ENCODE results near the gene OTOP1.
"Not testable (repeated sequence)": the region's sequence is repeated elsewhere in the genome, so short reads cannot be mapped to it uniquely, and the experiment has no call there.

The OTOP1 gene

DNA sequence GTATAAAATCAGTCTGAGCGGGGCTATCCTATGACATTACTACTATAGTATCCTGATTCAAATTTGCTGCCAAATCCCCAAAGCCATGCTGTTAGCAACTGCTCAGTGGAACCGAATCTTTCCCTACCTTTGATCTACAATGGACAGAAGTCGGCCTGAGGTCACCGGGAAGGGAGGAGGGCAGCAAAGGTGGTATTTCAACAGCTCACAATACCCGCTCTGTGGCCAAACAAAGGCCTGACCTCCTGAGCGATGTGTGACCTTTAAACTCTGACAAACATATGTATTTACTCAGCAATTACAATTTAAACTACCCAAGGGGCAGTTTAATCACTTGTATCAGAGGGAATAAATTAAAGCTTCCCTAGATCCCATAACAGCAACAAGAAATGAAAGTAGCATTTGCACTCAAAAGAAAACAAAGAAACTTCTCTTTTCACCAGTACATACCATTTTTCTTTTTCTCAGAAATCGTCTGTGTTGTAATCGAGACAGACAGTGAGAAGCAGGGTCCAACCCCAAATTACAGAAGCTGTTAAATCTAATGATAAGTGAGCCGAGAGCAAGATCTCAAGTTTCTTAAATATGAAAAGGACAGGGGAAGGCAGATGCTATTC is 32.9 kb upstream of the OTOP1 start:
- TF ChIP-seq, protein P1, sequence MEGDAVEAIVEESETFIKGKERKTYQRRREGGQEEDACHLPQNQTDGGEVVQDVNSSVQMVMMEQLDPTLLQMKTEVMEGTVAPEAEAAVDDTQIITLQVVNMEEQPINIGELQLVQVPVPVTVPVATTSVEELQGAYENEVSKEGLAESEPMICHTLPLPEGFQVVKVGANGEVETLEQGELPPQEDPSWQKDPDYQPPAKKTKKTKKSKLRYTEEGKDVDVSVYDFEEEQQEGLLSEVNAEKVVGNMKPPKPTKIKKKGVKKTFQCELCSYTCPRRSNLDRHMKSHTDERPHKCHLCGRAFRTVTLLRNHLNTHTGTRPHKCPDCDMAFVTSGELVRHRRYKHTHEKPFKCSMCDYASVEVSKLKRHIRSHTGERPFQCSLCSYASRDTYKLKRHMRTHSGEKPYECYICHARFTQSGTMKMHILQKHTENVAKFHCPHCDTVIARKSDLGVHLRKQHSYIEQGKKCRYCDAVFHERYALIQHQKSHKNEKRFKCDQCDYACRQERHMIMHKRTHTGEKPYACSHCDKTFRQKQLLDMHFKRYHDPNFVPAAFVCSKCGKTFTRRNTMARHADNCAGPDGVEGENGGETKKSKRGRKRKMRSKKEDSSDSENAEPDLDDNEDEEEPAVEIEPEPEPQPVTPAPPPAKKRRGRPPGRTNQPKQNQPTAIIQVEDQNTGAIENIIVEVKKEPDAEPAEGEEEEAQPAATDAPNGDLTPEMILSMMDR (IDR thresholded peaks at IDR 0.05; ENCODE audit: low read length) = no peak
- TF ChIP-seq EZH2phosphoT487 (IDR thresholded peaks at IDR 0.05; ENCODE audit: low read length) (no peak), EZH2 (optimal IDR thresholded peaks at IDR 0.05; ENCODE audit: low read depth, low read length) (no peak)
- Histone ChIP-seq H2AFZ (ENCODE audit: low read length) (0 out of 2 replicates have a peak overlapping the region, but pooled peaks have one; percentile 28), H3K36me3 (replicated peaks; ENCODE audit: insufficient read depth, low read length) (no peaks in the 10 kb centered on the region), H3K27me3 (replicated peaks; ENCODE audit: insufficient read depth, low read length) (no peaks in the 10 kb centered on the region), H3F3A (ENCODE audit: insufficient read depth, low read length) (no peaks in the 10 kb centered on the region), H3K4me2 (ENCODE audit: low read depth, low read length) (0 out of 2 replicates have a peak overlapping the region, but pooled peaks have one; percentile 7), H3K9ac (ENCODE audit: low read length) (no peak overlapping the region), H3K79me2 (ENCODE audit: low read length) (no peaks in the 10 kb centered on the region), H3K9me2 (replicated peaks; ENCODE audit: insufficient read depth, low read length) (no peaks in the 10 kb centered on the region), H3K4me1 (ENCODE audit: low read length) (no peaks in the 10 kb centered on the region), H3K9me3 (replicated peaks; ENCODE audit: insufficient read depth, low read length) (no peaks in the 10 kb centered on the region), H3K4me3 (ENCODE audit: low read length) (no peak overlapping the region), H3K27ac (ENCODE audit: low read length) (no peak overlapping the region), H4K20me1 (ENCODE audit: insufficient read depth, low read length) (no peaks in the 10 kb centered on the region)
- no peak for DNase-seq

DNA sequence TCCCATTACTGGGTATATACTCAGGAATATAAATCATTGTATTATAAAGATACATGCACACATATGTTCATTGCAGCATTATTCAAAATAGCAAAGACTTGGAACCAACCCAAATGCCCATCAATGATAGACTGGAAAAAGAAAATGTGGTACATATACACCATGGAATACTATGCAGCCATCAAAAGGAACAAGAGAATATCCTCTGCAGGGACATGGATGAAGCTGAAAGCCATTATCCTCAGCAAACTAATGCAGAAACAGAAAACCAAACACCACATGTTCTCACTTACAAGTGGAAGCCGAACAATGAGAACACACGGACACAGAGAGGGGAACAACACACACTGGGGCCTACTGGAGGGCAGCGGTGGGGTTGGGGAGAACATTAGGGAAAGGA is 31.0 kb upstream of the OTOP1 start:
- H2AFZ ChIP-seq (ENCODE audit: low read length); H3K9me3 ChIP-seq (replicated peaks; ENCODE audit: insufficient read depth, low read length); H3F3A ChIP-seq (ENCODE audit: insufficient read depth, low read length); H3K79me2 ChIP-seq (ENCODE audit: low read length); H3K4me1 ChIP-seq (ENCODE audit: low read length); H3K36me3 ChIP-seq (replicated peaks; ENCODE audit: insufficient read depth, low read length); H3K9me2 ChIP-seq (replicated peaks; ENCODE audit: insufficient read depth, low read length); H3K9ac ChIP-seq (ENCODE audit: low read length); DNase-seq; H3K27me3 ChIP-seq (replicated peaks; ENCODE audit: insufficient read depth, low read length); H4K20me1 ChIP-seq (ENCODE audit: insufficient read depth, low read length); H3K4me2 ChIP-seq (ENCODE audit: low read depth, low read length); H3K4me3 ChIP-seq (ENCODE audit: low read length); H3K27ac ChIP-seq (ENCODE audit: low read length): not testable (repeated sequence)

DNA sequence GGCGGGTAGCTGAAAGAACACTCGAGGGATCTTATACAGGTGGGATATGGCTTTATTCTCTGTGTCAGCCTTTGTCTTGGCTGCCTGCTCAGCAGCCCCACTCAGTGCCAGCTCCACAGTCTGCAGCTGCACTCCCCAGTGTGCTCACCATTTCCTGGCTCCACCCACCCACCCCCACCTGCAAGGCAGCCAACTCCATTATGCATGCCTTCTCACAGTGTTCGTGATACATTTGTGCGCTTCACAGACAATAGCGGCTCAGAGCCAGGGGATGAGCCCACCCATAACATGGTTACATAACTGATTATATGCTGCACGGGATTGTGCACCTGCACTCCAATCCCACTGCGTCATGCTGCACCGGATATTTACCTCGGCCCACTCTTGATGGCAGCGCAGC is 30.1 kb upstream of the OTOP1 start:
- no peaks in the 10 kb centered on the region for H3K9me3 ChIP-seq (replicated peaks; ENCODE audit: insufficient read depth, low read length)

DNA sequence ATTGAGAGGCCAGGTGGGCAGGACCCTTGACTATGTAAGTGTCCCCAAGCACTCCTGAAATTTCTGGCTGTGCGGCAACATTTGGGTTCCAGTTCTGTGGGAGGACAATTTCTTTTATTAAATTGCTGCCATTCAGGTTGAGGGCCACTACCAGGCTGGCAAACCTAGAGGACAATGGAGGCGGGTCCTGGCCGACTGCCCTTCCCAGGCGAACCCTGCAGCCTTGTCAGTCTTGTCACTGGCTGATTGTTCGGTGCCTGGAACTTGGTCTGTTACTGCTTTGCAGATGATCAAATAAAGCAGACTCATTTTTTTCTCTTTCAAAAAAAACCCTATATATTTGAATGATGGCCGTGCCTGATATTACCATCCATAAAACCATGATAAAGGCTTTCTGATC is 27.9 kb upstream of the OTOP1 start:
- no peak for DNase-seq
- no peaks in the 10 kb centered on the region for H3K79me2 ChIP-seq (ENCODE audit: low read length)
- TF ChIP-seq, protein P1 (IDR thresholded peaks at IDR 0.05; ENCODE audit: low read length) = no peak
- TF ChIP-seq EZH2 (optimal IDR thresholded peaks at IDR 0.05; ENCODE audit: low read depth, low read length) = no peak
- no peak for TF ChIP-seq EZH2phosphoT487 (IDR thresholded peaks at IDR 0.05; ENCODE audit: low read length)
- H3K27ac ChIP-seq (ENCODE audit: low read length) = no peak overlapping the region
- H3K4me1 ChIP-seq (ENCODE audit: low read length) = no peaks in the 10 kb centered on the region
- H4K20me1 ChIP-seq (ENCODE audit: insufficient read depth, low read length) = no peaks in the 10 kb centered on the region
- H3K4me2 ChIP-seq (ENCODE audit: low read depth, low read length) = no peak overlapping the region
- H3K9me3 ChIP-seq (replicated peaks; ENCODE audit: insufficient read depth, low read length) = no peaks in the 10 kb centered on the region
- H3F3A ChIP-seq (ENCODE audit: insufficient read depth, low read length) = no peaks in the 10 kb centered on the region
- H3K36me3 ChIP-seq (replicated peaks; ENCODE audit: insufficient read depth, low read length) = no peaks in the 10 kb centered on the region
- no peak overlapping the region for H3K9ac ChIP-seq (ENCODE audit: low read length)
- H2AFZ ChIP-seq (ENCODE audit: low read length) = no peak overlapping the region
- peaks cover 14% of the 10 kb centered on the region for H3K27me3 ChIP-seq (replicated peaks; ENCODE audit: insufficient read depth, low read length)
- no peaks in the 10 kb centered on the region for H3K9me2 ChIP-seq (replicated peaks; ENCODE audit: insufficient read depth, low read length)
- no peak overlapping the region for H3K4me3 ChIP-seq (ENCODE audit: low read length)

More for the DNA sequence above, 30.1 kb upstream of the OTOP1 start:
- Histone ChIP-seq H3K79me2 (ENCODE audit: low read length) (no peaks in the 10 kb centered on the region), H3K4me1 (ENCODE audit: low read length) (no peaks in the 10 kb centered on the region), H3K4me2 (ENCODE audit: low read depth, low read length) (no peak overlapping the region), H3K9me2 (replicated peaks; ENCODE audit: insufficient read depth, low read length) (no peaks in the 10 kb centered on the region), H2AFZ (ENCODE audit: low read length) (no peak overlapping the region), H3K27ac (ENCODE audit: low read length) (no peak overlapping the region), H3K4me3 (ENCODE audit: low read length) (no peak overlapping the region), H3F3A (ENCODE audit: insufficient read depth, low read length) (no peaks in the 10 kb centered on the region), H3K27me3 (replicated peaks; ENCODE audit: insufficient read depth, low read length) (peaks cover 3% of the 10 kb centered on the region; the same call in 1 of the 2 replicates), H3K9ac (ENCODE audit: low read length) (no peak overlapping the region), H3K36me3 (replicated peaks; ENCODE audit: insufficient read depth, low read length) (no peaks in the 10 kb centered on the region), H4K20me1 (ENCODE audit: insufficient read depth, low read length) (no peaks in the 10 kb centered on the region)
- TF ChIP-seq EZH2 (optimal IDR thresholded peaks at IDR 0.05; ENCODE audit: low read depth, low read length) (no peak), EZH2phosphoT487 (IDR thresholded peaks at IDR 0.05; ENCODE audit: low read length) (no peak)
- TF ChIP-seq, protein P1 (IDR thresholded peaks at IDR 0.05; ENCODE audit: low read length) = no peak
- peak; percentile 18 for DNase-seq

Measured in MM.1S (cell line).